K562 (cell line): Measurements from ENCODE around the gene MBNL2. TPM values are rescaled to one million over a fixed set of nuclear protein-coding genes. Genes with fewer than 3 reads are reported as not detected.

Experiments used
- BCOR ChIP-seq: fragments of 450-650 bp; IDR thresholded peaks from 2 replicates; pipeline ENCODE4 v1.6.1; 2016
- CHD2 ChIP-seq: IDR thresholded peaks from 2 replicates; pipeline ENCODE4 v1.6.1; 2011; ENCODE audit warnings: low read depth, low read length
- ESRRB ChIP-seq: fragments of 250-450 bp; sonication (Bioruptor Pico); IDR thresholded peaks from 2 replicates; pipeline ENCODE4 v1.5.0; 2020; ENCODE audit warnings: mild to moderate bottlenecking, moderate library complexity, borderline replicate concordance
- FOXK1 ChIP-seq: sonication (generic); formaldehyde crosslinking; IDR thresholded peaks from 2 replicates; pipeline ENCODE4 v1.8.0; 2022; ENCODE audit warnings: missing genetic modification reagents, mild to moderate bottlenecking, borderline replicate concordance
- KDM5B ChIP-seq: fragments of 200-600 bp; sonication (generic); IDR thresholded peaks from 2 replicates; pipeline ENCODE4 v1.6.1; 2012; ENCODE audit warnings: low read depth, mild to moderate bottlenecking, moderate library complexity, low read length, control low read depth, inconsistent platforms; ENCODE audit not compliant: insufficient replicate concordance
- NCOA6 ChIP-seq: fragments of 450-650 bp; IDR thresholded peaks from 2 replicates; pipeline ENCODE4 v1.6.1; 2017; ENCODE audit warnings: mild to moderate bottlenecking
- NELFE ChIP-seq: IDR thresholded peaks from 2 replicates; pipeline ENCODE4 v1.6.1; 2011; ENCODE audit warnings: mild to moderate bottlenecking; ENCODE audit not compliant: insufficient read depth, insufficient read length
- NFRKB ChIP-seq: fragments of 450-650 bp; IDR thresholded peaks from 2 replicates; pipeline ENCODE4 v1.6.1; 2016; ENCODE audit warnings: low read depth
- NRF1 ChIP-seq, 2 experiments: fragments of 450-650 bp; IDR thresholded peaks in 1 of 2; conservative IDR thresholded peaks in 1 of 2; 2 replicates each; pipeline ENCODE4 v1.6.1; 2014; ENCODE audit warnings: mild to moderate bottlenecking in 2 of 2
- XRCC4 ChIP-seq: IDR thresholded peaks from one replicate; pipeline ENCODE4 v1.6.1; 2011; ENCODE audit not compliant: insufficient read depth, insufficient read length; ENCODE audit errors: extremely low read depth
- ZNF143 ChIP-seq: sonication (generic); formaldehyde crosslinking; IDR thresholded peaks from 2 replicates; pipeline ENCODE4 v1.9.0; 2022; ENCODE audit warnings: mild to moderate bottlenecking, missing genetic modification reagents
- ZSCAN29 ChIP-seq: fragments of 450-650 bp; IDR thresholded peaks from 2 replicates; pipeline ENCODE4 v1.6.1; 2017
- polyA plus RNA-seq, 8 experiments: library from polyadenylated mRNA; depleted of rRNA in 4 of 8; stranded (reverse) in 5 of 8; unstranded in 3 of 8; fragments of >200 nt; fragmentation: Nextera tagmentation in 2 of 8; fragmentation: Illumina TruSeq in 1 of 8; extraction: Ambion mirVana in 2 of 8; extraction: Trizol in 1 of 8; gene quantifications; 2 replicates each; pipeline versions ENCODE4 v1.2.1 to v1.2.3, GENCODE V29; 2011 to 2014; ENCODE audit warnings: inconsistent platforms in 1 of 8, missing spikeins in 1 of 8
- total RNA-seq, 7 experiments: library from RNA; depleted of rRNA in 6 of 7; stranded (reverse); fragments of >200 nt in 6 of 7; fragmentation: Illumina TruSeq in 2 of 7; extraction: Trizol in 2 of 7; gene quantifications; 2 replicates each; pipeline versions ENCODE4 v1.2.1 to v1.2.3, GENCODE V29; 2011 to 2021; ENCODE audit warnings: low replicate concordance in 1 of 7
- TF ChIP-seq, protein P1 (sequence below): fragments of 450-650 bp; IDR thresholded peaks from 2 replicates; pipeline ENCODE4 v1.6.1; 2018; ENCODE audit not compliant: partially characterized antibody
- TF ChIP-seq, protein P2 (sequence below): sonication (generic); formaldehyde crosslinking; IDR thresholded peaks from 2 replicates; pipeline ENCODE4 v1.8.0; 2022; ENCODE audit warnings: mild to moderate bottlenecking, low read depth, missing genetic modification reagents
- TF ChIP-seq, protein P3 (sequence below): IDR thresholded peaks from 3 replicates; pipeline ENCODE4 v1.6.1; 2011; ENCODE audit warnings: borderline replicate concordance, mild to moderate bottlenecking; ENCODE audit not compliant: insufficient read length, insufficient read depth

The MBNL2 gene
- total and polyA plus RNA-seq, 9 of the 15 experiments (the other 6 are each of a cell fraction or from before 2014, with no cell fraction given) = 7.0 to 24.8 (median 13.8) TPM

DNA sequence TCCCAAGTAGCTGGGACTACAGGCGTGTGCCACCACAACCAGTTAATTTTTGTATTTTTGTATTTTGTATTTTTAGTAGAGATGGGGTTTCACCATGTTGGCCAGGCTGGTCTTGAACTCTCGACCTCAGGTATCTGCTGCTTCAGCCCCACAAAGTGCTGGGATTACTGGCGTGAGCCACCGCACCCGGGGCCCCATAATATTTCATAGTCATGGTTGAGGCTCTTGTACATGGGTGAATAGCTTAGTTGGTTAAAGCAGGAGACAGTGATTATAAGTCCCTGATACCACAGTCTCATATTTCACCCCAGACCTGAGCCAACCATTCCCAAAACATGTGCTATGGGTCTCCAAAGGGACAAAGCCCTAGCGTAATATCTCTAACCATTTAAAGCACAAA lies 26.1 kb downstream of the MBNL2 start (continued):
- TF ChIP-seq, protein P1, sequence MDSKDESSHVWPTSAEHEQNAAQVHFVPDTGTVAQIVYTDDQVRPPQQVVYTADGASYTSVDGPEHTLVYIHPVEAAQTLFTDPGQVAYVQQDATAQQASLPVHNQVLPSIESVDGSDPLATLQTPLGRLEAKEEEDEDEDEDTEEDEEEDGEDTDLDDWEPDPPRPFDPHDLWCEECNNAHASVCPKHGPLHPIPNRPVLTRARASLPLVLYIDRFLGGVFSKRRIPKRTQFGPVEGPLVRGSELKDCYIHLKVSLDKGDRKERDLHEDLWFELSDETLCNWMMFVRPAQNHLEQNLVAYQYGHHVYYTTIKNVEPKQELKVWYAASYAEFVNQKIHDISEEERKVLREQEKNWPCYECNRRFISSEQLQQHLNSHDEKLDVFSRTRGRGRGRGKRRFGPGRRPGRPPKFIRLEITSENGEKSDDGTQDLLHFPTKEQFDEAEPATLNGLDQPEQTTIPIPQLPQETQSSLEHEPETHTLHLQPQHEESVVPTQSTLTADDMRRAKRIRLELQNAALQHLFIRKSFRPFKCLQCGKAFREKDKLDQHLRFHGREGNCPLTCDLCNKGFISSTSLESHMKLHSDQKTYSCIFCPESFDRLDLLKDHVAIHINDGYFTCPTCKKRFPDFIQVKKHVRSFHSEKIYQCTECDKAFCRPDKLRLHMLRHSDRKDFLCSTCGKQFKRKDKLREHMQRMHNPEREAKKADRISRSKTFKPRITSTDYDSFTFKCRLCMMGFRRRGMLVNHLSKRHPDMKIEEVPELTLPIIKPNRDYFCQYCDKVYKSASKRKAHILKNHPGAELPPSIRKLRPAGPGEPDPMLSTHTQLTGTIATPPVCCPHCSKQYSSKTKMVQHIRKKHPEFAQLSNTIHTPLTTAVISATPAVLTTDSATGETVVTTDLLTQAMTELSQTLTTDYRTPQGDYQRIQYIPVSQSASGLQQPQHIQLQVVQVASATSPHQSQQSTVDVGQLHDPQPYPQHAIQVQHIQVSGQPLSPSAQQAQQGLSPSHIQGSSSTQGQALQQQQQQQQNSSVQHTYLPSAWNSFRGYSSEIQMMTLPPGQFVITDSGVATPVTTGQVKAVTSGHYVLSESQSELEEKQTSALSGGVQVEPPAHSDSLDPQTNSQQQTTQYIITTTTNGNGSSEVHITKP = no peak
- no peak for TF ChIP-seq NRF1 (conservative IDR thresholded peaks at IDR 0.05 in 1 of 2, IDR thresholded peaks at IDR 0.05 in 1 of 2)
- TF ChIP-seq XRCC4 = no peak
- no peak for TF ChIP-seq CHD2
- TF ChIP-seq, protein P2, sequence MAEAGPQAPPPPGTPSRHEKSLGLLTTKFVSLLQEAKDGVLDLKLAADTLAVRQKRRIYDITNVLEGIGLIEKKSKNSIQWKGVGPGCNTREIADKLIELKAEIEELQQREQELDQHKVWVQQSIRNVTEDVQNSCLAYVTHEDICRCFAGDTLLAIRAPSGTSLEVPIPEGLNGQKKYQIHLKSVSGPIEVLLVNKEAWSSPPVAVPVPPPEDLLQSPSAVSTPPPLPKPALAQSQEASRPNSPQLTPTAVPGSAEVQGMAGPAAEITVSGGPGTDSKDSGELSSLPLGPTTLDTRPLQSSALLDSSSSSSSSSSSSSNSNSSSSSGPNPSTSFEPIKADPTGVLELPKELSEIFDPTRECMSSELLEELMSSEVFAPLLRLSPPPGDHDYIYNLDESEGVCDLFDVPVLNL = no peak
- TF ChIP-seq BCOR = 0 out of 2 replicates have a peak, but pooled peaks have one; percentile 15
- TF ChIP-seq NCOA6 = no peak
- TF ChIP-seq NELFE = no peak
- TF ChIP-seq ESRRB (CRISPR knock-in tag) = no peak
- no peak for TF ChIP-seq FOXK1
- TF ChIP-seq ZSCAN29 = no peak
- TF ChIP-seq ZNF143 (CRISPR knock-in tag) = no peak
- TF ChIP-seq, protein P3, sequence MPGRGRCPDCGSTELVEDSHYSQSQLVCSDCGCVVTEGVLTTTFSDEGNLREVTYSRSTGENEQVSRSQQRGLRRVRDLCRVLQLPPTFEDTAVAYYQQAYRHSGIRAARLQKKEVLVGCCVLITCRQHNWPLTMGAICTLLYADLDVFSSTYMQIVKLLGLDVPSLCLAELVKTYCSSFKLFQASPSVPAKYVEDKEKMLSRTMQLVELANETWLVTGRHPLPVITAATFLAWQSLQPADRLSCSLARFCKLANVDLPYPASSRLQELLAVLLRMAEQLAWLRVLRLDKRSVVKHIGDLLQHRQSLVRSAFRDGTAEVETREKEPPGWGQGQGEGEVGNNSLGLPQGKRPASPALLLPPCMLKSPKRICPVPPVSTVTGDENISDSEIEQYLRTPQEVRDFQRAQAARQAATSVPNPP = no peak
- no peak for TF ChIP-seq KDM5B
- no peak for TF ChIP-seq NFRKB
